Endometrium (tissue), 2 donors: ENCODE results near the gene CXXC5.

Experiments
- FAIRE-seq: peaks from 2 replicates; lab custom pipeline; 2012; peaks lifted over from hg19 to GRCh38; lab: Jason Lieb, UNC
- donor health status: control.
- donor health status: control.

CXXC5 gene

GRCh38 chr5:139682016-139682975 is 34.1 kb downstream of the CXXC5 start:
- FAIRE-seq = no peak

DNA sequence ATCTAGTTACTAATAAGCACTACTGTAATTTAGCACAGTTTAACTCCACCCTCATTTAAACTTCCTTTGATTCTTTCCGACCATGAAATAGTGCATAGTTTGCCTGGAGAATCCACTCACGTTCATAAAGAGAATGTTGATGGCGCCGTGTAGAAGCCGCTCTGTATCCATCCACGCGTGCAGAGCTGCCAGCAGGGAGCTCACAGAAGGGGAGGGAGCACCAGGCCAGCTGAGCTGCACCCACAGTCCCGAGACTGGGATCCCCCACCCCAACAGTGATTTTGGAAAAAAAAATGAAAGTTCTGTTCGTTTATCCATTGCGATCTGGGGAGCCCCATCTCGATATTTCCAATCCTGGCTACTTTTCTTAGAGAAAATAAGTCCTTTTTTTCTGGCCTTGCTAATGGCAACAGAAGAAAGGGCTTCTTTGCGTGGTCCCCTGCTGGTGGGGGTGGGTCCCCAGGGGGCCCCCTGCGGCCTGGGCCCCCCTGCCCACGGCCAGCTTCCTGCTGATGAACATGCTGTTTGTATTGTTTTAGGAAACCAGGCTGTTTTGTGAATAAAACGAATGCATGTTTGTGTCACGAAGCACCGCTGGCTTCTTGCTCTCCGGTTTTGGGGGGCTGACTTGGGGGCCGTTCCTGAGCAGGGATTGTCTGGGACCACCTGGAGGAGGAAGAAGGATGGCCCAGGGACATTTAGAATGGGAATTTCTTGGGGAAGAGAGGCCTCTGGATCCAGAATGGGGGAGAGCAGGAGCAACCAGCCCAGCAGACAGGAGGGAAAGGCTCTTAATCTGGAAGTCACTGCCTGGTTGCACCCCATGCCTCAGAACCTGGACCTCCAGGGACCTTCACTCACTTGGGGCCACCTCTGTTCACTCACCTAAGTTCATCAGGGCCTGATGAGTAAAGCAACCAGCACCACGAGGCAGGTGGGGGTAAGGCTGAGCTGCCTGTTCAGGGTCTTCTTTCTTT is 35.4 kb downstream of the CXXC5 start:
- FAIRE-seq = no peak

GRCh38 chr5:139684350-139684880 is 36.3 kb downstream of the CXXC5 start:
- no peak for FAIRE-seq

GRCh38 chr5:139684881-139685749 is 37.0 kb downstream of the CXXC5 start:
- no peak for FAIRE-seq

- no peak for FAIRE-seq
Measured at GRCh38 chr5:139685886-139686285, 37.7 kb downstream of the CXXC5 start.

DNA sequence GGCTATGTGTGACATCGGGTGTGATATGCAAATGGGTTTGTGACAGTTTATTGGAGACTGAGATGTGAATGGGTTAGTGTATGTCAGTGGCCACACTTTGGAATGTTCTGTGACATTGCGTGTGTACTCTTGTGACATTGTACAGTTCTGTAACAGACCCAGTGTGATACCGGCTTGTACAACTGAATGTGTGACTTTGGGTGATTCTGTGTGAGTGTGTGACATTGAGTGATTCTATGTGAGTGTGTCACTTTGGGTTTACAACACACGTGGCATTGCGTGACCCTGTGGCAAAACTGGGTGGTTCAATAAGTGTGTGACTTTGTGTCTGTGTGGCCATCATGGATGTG is 38.2 kb downstream of the CXXC5 start:
- FAIRE-seq = no peak

DNA sequence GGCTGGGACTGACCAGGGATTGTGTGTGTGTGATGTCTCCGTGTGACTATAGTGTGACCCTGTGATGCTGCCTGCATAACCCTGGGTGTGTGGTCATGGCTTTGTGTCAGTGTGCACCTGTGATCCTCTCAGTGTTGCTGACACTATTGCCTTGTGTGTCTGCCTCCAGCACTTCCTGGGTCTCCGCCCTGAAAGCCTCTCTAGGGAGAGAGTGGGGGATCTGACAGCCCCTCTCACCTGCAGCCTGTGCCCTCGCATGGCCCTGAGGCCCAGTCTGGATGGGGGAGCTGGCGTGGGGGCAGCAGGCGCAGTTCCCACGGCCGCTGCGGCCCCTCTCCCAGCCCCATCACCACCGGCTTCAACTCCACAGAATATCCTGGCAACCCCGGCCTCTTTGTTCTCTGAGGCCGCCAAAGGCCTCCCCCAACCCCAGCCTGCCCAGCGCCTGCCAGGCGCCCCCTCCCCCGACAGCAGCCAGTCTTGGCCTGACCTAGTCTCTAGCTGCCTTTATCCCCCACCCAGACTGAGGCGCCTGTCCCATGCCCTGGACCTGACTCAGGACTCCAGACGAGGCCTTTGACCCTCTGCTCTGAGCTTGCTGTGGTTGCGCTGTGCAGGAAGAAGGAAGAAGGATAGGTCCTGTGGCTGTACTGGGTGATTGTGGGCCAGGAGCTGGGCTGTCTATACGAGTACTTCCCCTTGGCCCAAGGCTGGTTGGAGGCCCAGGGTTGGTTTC is 38.7 kb downstream of the CXXC5 start:
- FAIRE-seq = no peak

- FAIRE-seq = no peak
Measured at GRCh38 chr5:139687656-139688055, 39.5 kb downstream of the CXXC5 start.

DNA sequence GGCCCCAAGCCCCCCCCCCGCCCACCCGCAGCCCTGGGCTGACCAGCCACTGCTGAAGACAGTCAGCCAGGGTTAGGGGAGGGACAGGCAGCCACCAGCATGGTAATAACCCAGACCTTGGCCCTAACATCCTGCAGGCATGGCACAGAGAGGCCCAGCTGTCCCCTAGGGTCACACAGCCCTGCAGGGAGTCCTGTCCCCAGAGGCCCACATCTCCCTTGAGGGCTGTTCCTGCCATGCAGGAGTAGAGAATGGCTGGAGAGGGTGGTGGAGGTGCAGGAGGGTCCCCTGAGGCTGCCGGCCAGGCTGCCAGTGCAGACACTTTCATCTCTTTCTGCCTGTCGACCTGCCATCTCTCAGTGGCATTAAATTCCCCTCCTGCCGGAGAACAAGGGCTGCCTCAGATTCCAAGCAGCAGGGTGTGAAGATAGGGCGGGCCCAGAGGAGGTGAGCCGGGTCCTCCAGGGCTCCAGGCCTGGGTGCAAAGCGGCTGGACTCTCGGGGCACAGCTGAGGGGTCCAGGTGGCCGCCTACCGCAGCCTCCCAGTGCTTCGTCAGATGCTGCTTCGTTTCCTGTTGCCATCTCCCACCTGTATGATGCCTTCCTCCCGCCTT is 40.0 kb downstream of the CXXC5 start:
- FAIRE-seq = no peak

DNA sequence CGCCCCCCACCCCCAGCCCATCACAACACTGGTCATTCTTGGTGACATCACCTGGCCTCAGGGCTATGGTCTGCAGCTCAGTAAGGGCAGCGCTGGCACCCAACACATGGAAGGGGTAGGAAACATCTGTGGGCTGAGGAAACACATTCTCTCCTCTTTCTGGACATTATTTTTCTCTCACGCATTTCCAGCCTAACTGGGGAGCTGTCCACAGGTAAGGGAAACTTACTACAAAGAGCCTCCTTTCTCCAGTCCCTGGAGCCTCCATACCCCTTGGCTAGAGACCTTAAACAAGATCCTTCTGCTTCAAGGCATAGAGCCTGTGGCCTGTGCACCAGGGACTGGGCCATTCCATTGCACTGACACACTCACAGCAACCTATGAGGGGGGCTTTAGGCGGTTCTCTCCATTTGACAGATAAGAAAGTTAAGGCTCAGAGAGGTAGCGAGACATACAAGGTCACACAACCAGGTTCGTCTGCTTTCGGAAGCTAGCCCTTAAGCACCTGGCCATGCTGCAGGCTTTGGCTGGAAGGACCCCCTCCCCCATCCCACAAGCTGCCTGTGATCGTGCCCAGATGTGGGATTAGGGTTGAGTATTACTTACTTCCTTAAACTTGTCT is 40.7 kb downstream of the CXXC5 start:
- no peak for FAIRE-seq

DNA sequence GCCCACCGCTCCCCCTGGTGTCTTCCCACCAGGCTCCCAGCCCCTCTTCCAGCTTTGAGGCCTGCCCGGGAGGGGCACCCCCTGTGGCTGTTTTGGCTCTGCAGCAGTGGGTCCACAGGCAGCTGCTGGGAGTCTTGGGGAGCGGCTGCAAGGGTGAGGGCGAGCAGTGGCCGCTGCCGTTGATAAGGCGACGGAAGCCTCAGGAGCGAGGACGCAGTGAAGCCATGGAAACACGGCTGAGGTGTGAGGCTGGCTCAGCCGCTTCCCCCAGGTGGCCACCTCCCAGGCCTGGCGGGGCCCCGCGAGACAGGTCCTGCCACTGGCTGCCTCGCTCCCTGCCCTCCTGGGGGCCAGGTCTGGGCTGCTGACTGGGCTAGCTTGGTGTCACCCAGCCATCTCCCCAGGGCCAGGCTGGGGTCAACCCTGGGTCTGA is 41.5 kb downstream of the CXXC5 start:
- no peak for FAIRE-seq

- no peak for FAIRE-seq
Measured at GRCh38 chr5:139690064-139690802, 42.1 kb downstream of the CXXC5 start.

DNA sequence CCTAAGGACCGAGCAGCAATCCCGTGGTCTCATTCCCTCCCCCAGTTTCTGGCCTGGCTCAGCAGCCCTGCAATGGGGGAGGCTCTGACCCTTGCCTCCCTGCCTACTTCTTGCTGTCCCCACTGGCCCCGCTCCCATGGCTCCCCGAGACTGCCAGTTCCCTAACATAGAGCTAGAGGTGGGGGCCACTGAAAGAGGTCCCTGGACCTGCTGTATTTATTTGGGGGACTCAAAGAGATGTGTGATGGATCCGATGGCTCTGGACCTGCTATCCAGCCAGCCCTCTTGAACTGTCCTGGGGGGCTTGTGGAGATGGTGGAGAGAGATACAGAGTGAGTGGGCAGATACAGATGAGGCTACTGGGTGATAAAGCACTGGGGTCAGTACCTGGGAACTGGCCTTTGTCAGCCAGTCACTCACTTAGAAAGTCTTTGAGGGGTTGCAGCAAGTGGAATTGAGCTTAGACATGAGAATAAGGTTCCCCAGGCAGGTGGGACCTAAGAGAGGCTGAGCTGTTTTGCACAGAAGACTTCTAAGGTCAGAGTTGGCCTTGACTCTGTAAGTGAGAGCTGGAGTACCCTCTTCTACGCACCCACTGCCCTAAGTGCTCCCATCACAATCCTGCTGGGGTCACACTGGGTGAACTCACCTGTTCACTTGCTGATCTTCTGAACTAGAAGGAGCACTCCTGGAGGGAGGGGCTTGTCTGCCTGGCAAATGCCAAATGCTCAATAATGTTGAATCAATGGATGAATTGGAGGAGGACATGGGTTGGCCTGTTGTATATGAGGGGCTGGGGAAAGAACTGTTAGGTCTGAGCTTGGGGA is 42.9 kb downstream of the CXXC5 start:
- no peak for FAIRE-seq

DNA sequence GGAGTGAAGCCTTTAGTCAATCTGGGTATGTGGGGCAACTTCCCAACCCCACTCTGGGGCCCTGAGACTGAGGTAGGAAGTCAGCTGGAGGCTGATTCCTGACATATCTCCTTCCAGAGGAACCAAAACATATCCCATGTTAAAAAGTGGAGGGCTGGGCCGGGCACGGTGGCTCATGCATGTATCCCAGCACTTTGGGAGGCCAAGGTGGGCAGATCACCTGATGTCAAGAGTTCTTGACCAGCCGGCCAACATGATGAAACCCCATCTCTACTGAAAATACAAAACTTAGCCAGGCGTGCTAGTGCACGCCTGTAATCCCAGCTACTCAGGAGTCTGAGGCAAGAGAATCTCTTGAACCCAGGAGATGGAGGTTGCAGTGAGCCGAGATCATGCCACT is 44.0 kb downstream of the CXXC5 start:
- FAIRE-seq = no peak

- FAIRE-seq = no peak
Measured at GRCh38 chr5:139692679-139693308, 44.6 kb downstream of the CXXC5 start.

- no peak for FAIRE-seq
Measured at GRCh38 chr5:139693676-139694364, 45.7 kb downstream of the CXXC5 start.

GRCh38 chr5:139694556-139695177 is 46.5 kb downstream of the CXXC5 start:
- no peak for FAIRE-seq
